Measurements from ENCODE around the gene SLC13A2.

DNA sequence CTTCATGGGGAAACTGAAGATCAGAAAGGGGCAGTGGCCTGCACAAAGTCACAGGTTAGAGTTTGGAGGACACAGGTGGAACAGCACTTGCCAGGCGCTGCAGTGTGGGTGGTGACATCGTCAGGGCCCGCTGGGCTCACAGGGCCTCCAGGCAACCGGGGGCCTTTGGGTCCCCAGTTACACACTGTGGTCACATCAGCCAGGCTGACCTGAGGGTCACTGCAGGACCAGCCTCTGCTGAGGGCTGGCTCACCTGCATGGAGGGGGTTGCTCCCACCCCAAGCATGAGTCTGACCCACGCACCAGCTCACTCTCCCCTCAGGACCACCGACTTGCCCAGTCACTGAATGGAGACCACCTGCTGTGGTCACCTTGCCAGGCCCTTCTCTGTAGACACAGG lies 49.7 kb downstream of the SLC13A2 start:
- TF ChIP-seq, protein P1, sequence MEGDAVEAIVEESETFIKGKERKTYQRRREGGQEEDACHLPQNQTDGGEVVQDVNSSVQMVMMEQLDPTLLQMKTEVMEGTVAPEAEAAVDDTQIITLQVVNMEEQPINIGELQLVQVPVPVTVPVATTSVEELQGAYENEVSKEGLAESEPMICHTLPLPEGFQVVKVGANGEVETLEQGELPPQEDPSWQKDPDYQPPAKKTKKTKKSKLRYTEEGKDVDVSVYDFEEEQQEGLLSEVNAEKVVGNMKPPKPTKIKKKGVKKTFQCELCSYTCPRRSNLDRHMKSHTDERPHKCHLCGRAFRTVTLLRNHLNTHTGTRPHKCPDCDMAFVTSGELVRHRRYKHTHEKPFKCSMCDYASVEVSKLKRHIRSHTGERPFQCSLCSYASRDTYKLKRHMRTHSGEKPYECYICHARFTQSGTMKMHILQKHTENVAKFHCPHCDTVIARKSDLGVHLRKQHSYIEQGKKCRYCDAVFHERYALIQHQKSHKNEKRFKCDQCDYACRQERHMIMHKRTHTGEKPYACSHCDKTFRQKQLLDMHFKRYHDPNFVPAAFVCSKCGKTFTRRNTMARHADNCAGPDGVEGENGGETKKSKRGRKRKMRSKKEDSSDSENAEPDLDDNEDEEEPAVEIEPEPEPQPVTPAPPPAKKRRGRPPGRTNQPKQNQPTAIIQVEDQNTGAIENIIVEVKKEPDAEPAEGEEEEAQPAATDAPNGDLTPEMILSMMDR (conservative IDR thresholded peaks at IDR 0.05 in 1 of 2, IDR thresholded peaks at IDR 0.05 in 1 of 2; ENCODE audit: extremely low read depth in 1 of 2, insufficient read depth in 1 of 2, low read depth in 1 of 2, low read length in 2 of 2), result no peak
- no peak for TF ChIP-seq EZH2 (IDR thresholded peaks at IDR 0.05; ENCODE audit: borderline replicate concordance, low read length)
